CD4-positive, alpha-beta T cell treated with Interleukin-17A for 4 hours (primary cell): ENCODE measurements around the gene XRCC4.

Source experiments
- DNase-seq: peaks from one replicate; pipeline ENCODE4 v3.0.0-alpha.2; 2020; ENCODE audit warnings: mixed read lengths

Gene XRCC4

DNA sequence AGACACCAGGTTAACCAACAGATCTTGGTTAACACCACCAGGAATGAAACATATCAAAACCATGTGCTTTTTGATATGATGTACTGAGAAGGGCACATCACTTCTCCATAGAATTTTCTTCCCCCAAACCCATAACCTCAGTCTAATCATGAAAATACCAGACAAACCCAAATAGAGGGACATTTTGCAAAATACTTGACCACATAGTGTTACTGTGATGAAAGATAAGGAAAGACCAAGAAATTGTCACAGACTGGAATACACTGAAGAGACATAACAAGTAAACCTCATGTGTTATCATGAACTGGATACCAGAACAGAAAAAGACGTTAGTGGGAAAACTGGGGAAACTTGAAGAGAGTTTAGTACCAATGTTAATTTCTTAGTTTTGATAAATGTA lies 319.3 kb downstream of the XRCC4 start:
- DNase-seq: no peak

GRCh38 chr5:83397658-83398057 lies 320.3 kb downstream of the XRCC4 start:
- no peak for DNase-seq

- DNase-seq: no peak
Observed at GRCh38 chr5:83400241-83400640, 322.9 kb downstream of the XRCC4 start.

DNA sequence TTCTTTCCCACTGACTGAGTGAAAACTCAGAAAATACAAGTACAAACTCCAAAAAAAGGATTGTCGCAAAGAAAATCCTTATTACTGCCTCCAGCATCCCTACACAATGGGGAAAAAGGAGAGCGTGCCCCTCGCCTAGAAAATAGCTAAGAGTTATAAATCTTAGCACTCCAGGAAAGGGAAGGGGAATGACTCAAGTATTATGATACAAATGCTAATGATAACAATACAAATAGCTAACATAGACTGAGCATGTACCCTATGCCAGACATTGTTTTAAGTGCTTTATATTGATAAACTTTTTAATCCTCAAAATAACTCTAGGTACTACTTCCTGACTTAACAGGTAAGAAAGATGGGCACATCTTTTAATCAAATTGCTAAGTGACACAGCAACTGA lies 323.4 kb downstream of the XRCC4 start:
- DNase-seq: no peak

GRCh38 chr5:83401122-83401731 lies 323.9 kb downstream of the XRCC4 start:
- DNase-seq: no peak

- DNase-seq: no peak
Observed at GRCh38 chr5:83401775-83402174, 324.4 kb downstream of the XRCC4 start.
